ENCODE data around the gene CHST6. TPM values are rescaled to one million over a fixed set of nuclear protein-coding genes. Genes with fewer than 3 reads are reported as not detected.
"Not testable (repeated sequence)": the region's sequence is repeated elsewhere in the genome, so short reads cannot be mapped to it uniquely, and the experiment has no call there.

Gene CHST6
- under 1 TPM in 2 of 3 donors, not detected in 1; under 0.01 to 0.44 TPM for total RNA-seq

- no peaks in the 10 kb centered on the region for H3K4me1 ChIP-seq
- H3K27me3 ChIP-seq, result peaks cover 0 to 8% of the 10 kb centered on the region in 2 donors
- H3K4me3 ChIP-seq, result peak within 1 kb of the TSS; percentile 31 to 62 (median 48)
- DNase-seq (ENCODE audit: low spot score in 2 of 2), result no peak
- no peaks in the 10 kb centered on the region for H3K9me3 ChIP-seq
- H3K27ac ChIP-seq, result no peak within 1 kb of the TSS
- intact Hi-C loops (cut with DNase I; ENCODE audit: low total_unique reads), result no loop called here
- H3K36me3 ChIP-seq, result no peaks in the 10 kb centered on the region
- TF ChIP-seq CTCF (IDR thresholded peaks at IDR 0.05) (no peak), POLR2A (IDR thresholded peaks at IDR 0.05) (no peak), POLR2AphosphoS5 (IDR thresholded peaks at IDR 0.05) (no peak)
These were observed at the start of gene CHST6 for GRCh38 chr16:75495076-75495674. Gene CHST6 (minus strand): TSS chr16:75495441. CDS start chr16:75479828, 15,613 bp downstream.

- intact Hi-C loops (cut with DNase I; ENCODE audit: low total_unique reads); H3K9me3 ChIP-seq; H3K36me3 ChIP-seq; H3K27ac ChIP-seq; DNase-seq (ENCODE audit: low spot score in 2 of 2); H3K4me3 ChIP-seq; H3K4me1 ChIP-seq; H3K27me3 ChIP-seq: not testable (repeated sequence)
These were observed 47.2 kb upstream of the CHST6 start for GRCh38 chr16:75542462-75542861.

DNA sequence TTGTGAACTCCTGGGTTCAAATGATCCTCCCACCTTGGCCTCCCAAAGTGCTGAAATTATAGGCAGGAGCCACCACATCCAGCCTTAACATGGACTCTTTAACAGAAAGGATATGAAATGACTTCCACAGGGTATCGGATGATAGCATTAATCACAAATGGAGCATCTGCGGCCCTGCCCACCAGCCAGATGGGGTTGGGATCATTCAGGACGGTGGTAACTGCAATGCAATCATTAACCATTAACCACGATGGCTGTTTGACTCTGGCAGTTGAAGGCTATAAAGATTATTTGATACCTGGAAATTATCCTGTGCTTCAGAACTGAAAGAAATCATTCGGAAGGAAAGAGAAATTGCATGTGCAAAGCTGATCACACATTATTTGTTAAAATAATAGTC lies 46.0 kb upstream of the CHST6 start:
- H3K27ac ChIP-seq, result no peak overlapping the region
- no peaks in the 10 kb centered on the region for H3K27me3 ChIP-seq
- H3K9me3 ChIP-seq, result no peaks in the 10 kb centered on the region
- intact Hi-C loops (cut with DNase I; ENCODE audit: low total_unique reads), result no loop called here
- no peaks in the 10 kb centered on the region for H3K36me3 ChIP-seq
- TF ChIP-seq CTCF (IDR thresholded peaks at IDR 0.05) (no peak), POLR2A (IDR thresholded peaks at IDR 0.05) (no peak)
- H3K4me3 ChIP-seq, result no peak overlapping the region
- DNase-seq (ENCODE audit: low spot score in 2 of 2), result no peak
- no peaks in the 10 kb centered on the region for H3K4me1 ChIP-seq

GRCh38 chr16:75538882-75539565 lies 43.8 kb upstream of the CHST6 start:
- H3K27me3 ChIP-seq; H3K27ac ChIP-seq; H3K36me3 ChIP-seq; DNase-seq (ENCODE audit: low spot score in 2 of 2); H3K4me1 ChIP-seq; H3K9me3 ChIP-seq; H3K4me3 ChIP-seq; intact Hi-C loops (cut with DNase I; ENCODE audit: low total_unique reads): not testable (repeated sequence)

- no peak for DNase-seq (ENCODE audit: low spot score in 2 of 2)
- Histone ChIP-seq H3K4me1 (no peaks in the 10 kb centered on the region), H3K4me3 (no peak overlapping the region), H3K9me3 (no peaks in the 10 kb centered on the region), H3K27me3 (no peaks in the 10 kb centered on the region), H3K36me3 (no peaks in the 10 kb centered on the region), H3K27ac (no peak overlapping the region)
- intact Hi-C loops (cut with DNase I; ENCODE audit: low total_unique reads), result no loop called here
- TF ChIP-seq POLR2A (IDR thresholded peaks at IDR 0.05), result no peak
- TF ChIP-seq CTCF (IDR thresholded peaks at IDR 0.05), result no peak
- TF ChIP-seq POLR2AphosphoS5 (IDR thresholded peaks at IDR 0.05), result no peak
These were observed 42.5 kb upstream of the CHST6 start for GRCh38 chr16:75537776-75538175.

- Histone ChIP-seq H3K27ac (no peak within 1 kb of the TSS), H3K4me3 (no peak within 1 kb of the TSS), H3K4me1 (no peaks in the 10 kb centered on the region), H3K36me3 (no peaks in the 10 kb centered on the region), H3K9me3 (no peaks in the 10 kb centered on the region), H3K27me3 (no peaks in the 10 kb centered on the region)
- intact Hi-C loops (cut with DNase I; ENCODE audit: low total_unique reads), result no loop called here
- no peak for DNase-seq (ENCODE audit: low spot score in 2 of 2)
- TF ChIP-seq CTCF (IDR thresholded peaks at IDR 0.05), result no peak
- TF ChIP-seq POLR2AphosphoS5 (IDR thresholded peaks at IDR 0.05), result no peak
- no peak for TF ChIP-seq POLR2A (IDR thresholded peaks at IDR 0.05)
These were observed 40.7 kb upstream of the CHST6 start, which contains the start of gene CHST5 for GRCh38 chr16:75535901-75536300. Gene CHST5 (minus strand): TSS chr16:75536108. CDS start chr16:75530384, 5,724 bp downstream.

Measured in breast epithelium (tissue), 4 donors.